ENCODE data around the gene CCT3.

CCT3 gene

GRCh38 chr1:156281281-156281680 lies 56.8 kb downstream of the CCT3 start:
- DNase-seq (ENCODE audit: low spot score) (no peak), ATAC-seq (ENCODE audit: low read depth) (no peak)
- TF ChIP-seq, protein P1, sequence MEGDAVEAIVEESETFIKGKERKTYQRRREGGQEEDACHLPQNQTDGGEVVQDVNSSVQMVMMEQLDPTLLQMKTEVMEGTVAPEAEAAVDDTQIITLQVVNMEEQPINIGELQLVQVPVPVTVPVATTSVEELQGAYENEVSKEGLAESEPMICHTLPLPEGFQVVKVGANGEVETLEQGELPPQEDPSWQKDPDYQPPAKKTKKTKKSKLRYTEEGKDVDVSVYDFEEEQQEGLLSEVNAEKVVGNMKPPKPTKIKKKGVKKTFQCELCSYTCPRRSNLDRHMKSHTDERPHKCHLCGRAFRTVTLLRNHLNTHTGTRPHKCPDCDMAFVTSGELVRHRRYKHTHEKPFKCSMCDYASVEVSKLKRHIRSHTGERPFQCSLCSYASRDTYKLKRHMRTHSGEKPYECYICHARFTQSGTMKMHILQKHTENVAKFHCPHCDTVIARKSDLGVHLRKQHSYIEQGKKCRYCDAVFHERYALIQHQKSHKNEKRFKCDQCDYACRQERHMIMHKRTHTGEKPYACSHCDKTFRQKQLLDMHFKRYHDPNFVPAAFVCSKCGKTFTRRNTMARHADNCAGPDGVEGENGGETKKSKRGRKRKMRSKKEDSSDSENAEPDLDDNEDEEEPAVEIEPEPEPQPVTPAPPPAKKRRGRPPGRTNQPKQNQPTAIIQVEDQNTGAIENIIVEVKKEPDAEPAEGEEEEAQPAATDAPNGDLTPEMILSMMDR (IDR thresholded peaks at IDR 0.05; ENCODE audit: poor library complexity, severe bottlenecking): no peak
- H3K27me3 ChIP-seq (ENCODE audit: insufficient read depth, poor library complexity, severe bottlenecking): no peaks in the 10 kb centered on the region
- peaks cover 49% of the 10 kb centered on the region for H3K36me3 ChIP-seq (ENCODE audit: low read depth)
- H3K4me1 ChIP-seq (ENCODE audit: insufficient read depth, poor library complexity, severe bottlenecking): peaks cover 14% of the 10 kb centered on the region
- peak overlapping the region; percentile 65 for H3K27ac ChIP-seq (ENCODE audit: poor library complexity, severe bottlenecking)
- peak overlapping the region; percentile 85 for H3K4me3 ChIP-seq (ENCODE audit: severe bottlenecking)
- no peaks in the 10 kb centered on the region for H3K9me3 ChIP-seq (ENCODE audit: severe bottlenecking)

GRCh38 chr1:156279837-156280236 lies 58.3 kb downstream of the CCT3 start:
- no peaks in the 10 kb centered on the region for H3K27me3 ChIP-seq (ENCODE audit: insufficient read depth, poor library complexity, severe bottlenecking)
- DNase-seq (ENCODE audit: low spot score) (no peak), ATAC-seq (ENCODE audit: low read depth) (no peak)
- H3K36me3 ChIP-seq (ENCODE audit: low read depth): peaks cover 57% of the 10 kb centered on the region
- H3K27ac ChIP-seq (ENCODE audit: poor library complexity, severe bottlenecking): no peak overlapping the region
- no peak overlapping the region for H3K4me3 ChIP-seq (ENCODE audit: severe bottlenecking)
- TF ChIP-seq, protein P1 (IDR thresholded peaks at IDR 0.05; ENCODE audit: poor library complexity, severe bottlenecking): no peak
- H3K9me3 ChIP-seq (ENCODE audit: severe bottlenecking): no peaks in the 10 kb centered on the region
- peaks cover 14% of the 10 kb centered on the region for H3K4me1 ChIP-seq (ENCODE audit: insufficient read depth, poor library complexity, severe bottlenecking)

- TF ChIP-seq, protein P1 (IDR thresholded peaks at IDR 0.05; ENCODE audit: poor library complexity, severe bottlenecking): no peak
- Histone ChIP-seq H3K4me3 (ENCODE audit: severe bottlenecking) (no peak overlapping the region), H3K27me3 (ENCODE audit: insufficient read depth, poor library complexity, severe bottlenecking) (no peaks in the 10 kb centered on the region), H3K9me3 (ENCODE audit: severe bottlenecking) (no peaks in the 10 kb centered on the region), H3K27ac (ENCODE audit: poor library complexity, severe bottlenecking) (no peak overlapping the region), H3K36me3 (ENCODE audit: low read depth) (peaks cover 84% of the 10 kb centered on the region), H3K4me1 (ENCODE audit: insufficient read depth, poor library complexity, severe bottlenecking) (peaks cover 9% of the 10 kb centered on the region)
- DNase-seq (ENCODE audit: low spot score) (no peak), ATAC-seq (ENCODE audit: low read depth) (peak; percentile 64)
Observed at GRCh38 chr1:156276966-156277381, 61.1 kb downstream of the CCT3 start.

DNA sequence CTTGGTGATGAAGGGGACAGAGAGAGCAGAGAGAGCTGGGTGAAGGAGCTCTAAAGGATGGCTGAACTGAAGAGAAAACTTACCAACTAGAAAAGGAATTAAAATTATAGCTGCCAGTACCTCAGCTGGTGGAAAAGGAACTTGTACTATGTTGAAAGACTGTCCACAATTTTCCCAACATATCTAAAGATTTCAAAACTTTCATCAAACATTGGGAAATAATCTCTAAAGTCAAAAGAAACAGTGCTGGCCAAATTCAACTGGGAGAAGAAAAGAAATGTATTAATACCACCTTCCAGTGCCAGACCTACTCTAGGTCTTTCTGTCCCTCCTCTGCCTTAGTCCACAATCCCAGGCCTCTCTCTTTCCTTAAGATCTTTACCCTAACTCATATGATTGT lies 61.6 kb downstream of the CCT3 start:
- TF ChIP-seq, protein P1 (IDR thresholded peaks at IDR 0.05; ENCODE audit: poor library complexity, severe bottlenecking): no peak
- no peaks in the 10 kb centered on the region for H3K27me3 ChIP-seq (ENCODE audit: insufficient read depth, poor library complexity, severe bottlenecking)
- no peak overlapping the region for H3K27ac ChIP-seq (ENCODE audit: poor library complexity, severe bottlenecking)
- DNase-seq (ENCODE audit: low spot score) (no peak), ATAC-seq (ENCODE audit: low read depth) (no peak)
- H3K9me3 ChIP-seq (ENCODE audit: severe bottlenecking): no peaks in the 10 kb centered on the region
- H3K36me3 ChIP-seq (ENCODE audit: low read depth): peaks cover 88% of the 10 kb centered on the region
- H3K4me3 ChIP-seq (ENCODE audit: severe bottlenecking): no peak overlapping the region
- H3K4me1 ChIP-seq (ENCODE audit: insufficient read depth, poor library complexity, severe bottlenecking): peaks cover 8% of the 10 kb centered on the region

DNA sequence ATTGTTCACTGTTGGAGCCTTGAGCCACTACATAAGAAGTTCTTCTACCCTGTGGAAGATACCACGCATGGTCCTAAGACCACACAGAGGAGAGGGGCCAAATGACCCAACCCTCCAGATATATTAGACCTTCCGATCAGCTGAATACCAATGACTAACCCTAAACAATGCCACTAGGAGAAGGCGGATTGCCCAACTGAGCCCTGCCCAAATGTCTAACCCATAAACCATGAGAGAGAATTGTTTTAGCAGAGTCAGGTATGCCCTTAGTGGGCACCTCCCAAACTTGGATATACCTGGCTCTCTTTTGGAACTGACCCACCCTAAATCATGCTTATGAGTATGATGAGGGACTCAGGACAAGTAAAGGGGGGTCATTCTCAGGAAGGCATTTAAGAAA lies 67.8 kb downstream of the CCT3 start:
- TF ChIP-seq, protein P1 (IDR thresholded peaks at IDR 0.05; ENCODE audit: poor library complexity, severe bottlenecking): no peak
- Histone ChIP-seq H3K27ac (ENCODE audit: poor library complexity, severe bottlenecking) (no peak overlapping the region), H3K4me1 (ENCODE audit: insufficient read depth, poor library complexity, severe bottlenecking) (no peaks in the 10 kb centered on the region), H3K27me3 (ENCODE audit: insufficient read depth, poor library complexity, severe bottlenecking) (no peaks in the 10 kb centered on the region), H3K9me3 (ENCODE audit: severe bottlenecking) (no peaks in the 10 kb centered on the region), H3K36me3 (ENCODE audit: low read depth) (peaks cover 91% of the 10 kb centered on the region), H3K4me3 (ENCODE audit: severe bottlenecking) (no peak overlapping the region)
- DNase-seq (ENCODE audit: low spot score) (no peak), ATAC-seq (ENCODE audit: low read depth) (peak; percentile 40; the same call in 2 of the 3 replicates)

All from RWPE2 (cell line).